Glutamatergic neuron (in vitro differentiated cells): Measurements from ENCODE around the gene NDUFS5. TPM values are rescaled to one million over a fixed set of nuclear protein-coding genes. Genes with fewer than 3 reads are reported as not detected.

ENCODE experiments used
- DNase-seq: peaks from one replicate; pipeline ENCODE4 v3.0.0; 2022
- H3K27ac Mint-ChIP-seq: one replicate; pipeline ENCODE4 v1.8.0; 2020; ENCODE audit warnings: mild to moderate bottlenecking, mixed read lengths, inconsistent platforms; ENCODE audit not compliant: unreplicated experiment
- H3K27me3 Mint-ChIP-seq: one replicate; pipeline ENCODE4 v1.8.0; 2020; ENCODE audit warnings: mild to moderate bottlenecking, moderate library complexity, mixed read lengths, inconsistent platforms; ENCODE audit not compliant: unreplicated experiment
- H3K36me3 Mint-ChIP-seq: one replicate; pipeline ENCODE4 v1.8.0; 2020; ENCODE audit warnings: mild to moderate bottlenecking, mixed read lengths, inconsistent platforms; ENCODE audit not compliant: unreplicated experiment
- H3K4me1 Mint-ChIP-seq: one replicate; pipeline ENCODE4 v1.8.0; 2020; ENCODE audit warnings: mild to moderate bottlenecking, low read depth, mixed read lengths, inconsistent platforms; ENCODE audit not compliant: unreplicated experiment
- H3K4me3 Mint-ChIP-seq: one replicate; pipeline ENCODE4 v1.8.0; 2020; ENCODE audit warnings: mild to moderate bottlenecking, mixed read lengths, inconsistent platforms; ENCODE audit not compliant: unreplicated experiment
- H3K9me3 Mint-ChIP-seq: one replicate; pipeline ENCODE4 v1.8.0; 2020; ENCODE audit warnings: mild to moderate bottlenecking, moderate library complexity, mixed read lengths, inconsistent platforms; ENCODE audit not compliant: unreplicated experiment
- CTCF ChIP-seq: fragments of 200-600 bp; sonication (generic); IDR thresholded peaks from one replicate; pipeline ENCODE4 v1.5.0; 2021; ENCODE audit not compliant: partially characterized antibody, unreplicated experiment
- total RNA-seq: library from RNA; stranded (reverse); fragmentation: NEBNext Ultra II Directional; extraction: Animal tissue kit (Norgen Biotek cat#: 25700); gene quantifications from one replicate; pipeline ENCODE4 v1.2.1, GENCODE V29; 2021; ENCODE audit not compliant: unreplicated experiment

Gene NDUFS5
- total RNA-seq, 1 donor from 2014 or later, result 320 TPM

GRCh38 chr1:39084191-39084590 lies 58.0 kb downstream of the NDUFS5 start:
- H3K4me3 Mint-ChIP-seq, result no peak overlapping the region
- peaks cover 7% of the 10 kb centered on the region for H3K4me1 Mint-ChIP-seq
- peaks cover 20% of the 10 kb centered on the region for H3K27me3 Mint-ChIP-seq
- peaks cover 9% of the 10 kb centered on the region for H3K9me3 Mint-ChIP-seq
- no peak overlapping the region for H3K27ac Mint-ChIP-seq
- TF ChIP-seq CTCF, result no peak
- DNase-seq, result no peak
- no peaks in the 10 kb centered on the region for H3K36me3 Mint-ChIP-seq

Other genes starting within 250 kb of the NDUFS5 start
- gene RRAGC, start 166.6 kb upstream of the NDUFS5 start, total RNA-seq, result 20.6 TPM
- 6.6 TPM for gene MYCBP, start 153.0 kb upstream of the NDUFS5 start, total RNA-seq
- not detected for gene GJA9, start 144.8 kb upstream of the NDUFS5 start, total RNA-seq
- not detected for gene RHBDL2, start 84.5 kb upstream of the NDUFS5 start, total RNA-seq
- gene AKIRIN1, start 35.1 kb upstream of the NDUFS5 start, total RNA-seq, result 95.5 TPM
- 657 TPM for gene MACF1, start 178.3 kb downstream of the NDUFS5 start, total RNA-seq